Mucosa of descending colon (tissue), 3 donors: ENCODE results near the gene MORN4. TPM values are rescaled to one million over a fixed set of nuclear protein-coding genes. Genes with fewer than 3 reads are reported as not detected.

ENCODE experiments used
- ATAC-seq: fragments of 200-7000 bp; cut with Tn5 transposase; one replicate; pipeline ENCODE4 v1.9.1; 2020; ENCODE audit warnings: mild to moderate bottlenecking, moderate library complexity
- DNase-seq, 3 donors: peaks; one replicate each; pipeline ENCODE4 v3.0.0-alpha.2; 2020
- H3K36me3 ChIP-seq: fragments of 200-600 bp; one replicate; pipeline ENCODE4 v1.8.0; 2021; ENCODE audit warnings: low read depth, mild to moderate bottlenecking
- H3K4me1 ChIP-seq: fragments of 200-600 bp; one replicate; pipeline ENCODE4 v1.8.0; 2021; ENCODE audit warnings: low read depth, mild to moderate bottlenecking
- H3K4me3 ChIP-seq: fragments of 200-600 bp; one replicate; pipeline ENCODE4 v1.8.0; 2021; ENCODE audit warnings: mild to moderate bottlenecking
- H3K9me3 ChIP-seq: fragments of 200-600 bp; one replicate; pipeline ENCODE4 v1.8.0; 2021; ENCODE audit warnings: mild to moderate bottlenecking
- intact Hi-C, 2 donors: fragments of 100-400 bp; cut with DNase I in 1 of 2; cut with micrococcal nuclease in 1 of 2; formaldehyde crosslinking; loops; one replicate each; pipeline versions ENCODE4 v1.11.0 to v1.11.1; 2022; cut with DNase I, micrococcal nuclease
- total RNA-seq, 3 donors: library from RNA; stranded (reverse); fragmentation: NEBNext Ultra II Directional in 2 of 3; extraction: Animal tissue kit (Norgen Biotek cat#: 25700) in 2 of 3; gene quantifications; one replicate each; pipeline versions ENCODE4 v1.2.1 to v1.2.4, GENCODE V29; 2021 to 2023
- TF ChIP-seq, protein P1 (sequence below): fragments of 200-600 bp; IDR thresholded peaks from one replicate; pipeline ENCODE4 v1.8.0; 2022; ENCODE audit warnings: antibody characterized with exemption, mild to moderate bottlenecking
- donor health status: DM: no; HTN: no; CAD: no; lungs with moderate emphysema.
- donor health status: DM: no; HTN: no; CAD: no.
- donor health status: DM: no; HTN: yes; CAD: no.

The MORN4 gene
- total RNA-seq, 3 donors from 2014 or later = 1.9 to 2.7 (median 2.6) TPM

DNA sequence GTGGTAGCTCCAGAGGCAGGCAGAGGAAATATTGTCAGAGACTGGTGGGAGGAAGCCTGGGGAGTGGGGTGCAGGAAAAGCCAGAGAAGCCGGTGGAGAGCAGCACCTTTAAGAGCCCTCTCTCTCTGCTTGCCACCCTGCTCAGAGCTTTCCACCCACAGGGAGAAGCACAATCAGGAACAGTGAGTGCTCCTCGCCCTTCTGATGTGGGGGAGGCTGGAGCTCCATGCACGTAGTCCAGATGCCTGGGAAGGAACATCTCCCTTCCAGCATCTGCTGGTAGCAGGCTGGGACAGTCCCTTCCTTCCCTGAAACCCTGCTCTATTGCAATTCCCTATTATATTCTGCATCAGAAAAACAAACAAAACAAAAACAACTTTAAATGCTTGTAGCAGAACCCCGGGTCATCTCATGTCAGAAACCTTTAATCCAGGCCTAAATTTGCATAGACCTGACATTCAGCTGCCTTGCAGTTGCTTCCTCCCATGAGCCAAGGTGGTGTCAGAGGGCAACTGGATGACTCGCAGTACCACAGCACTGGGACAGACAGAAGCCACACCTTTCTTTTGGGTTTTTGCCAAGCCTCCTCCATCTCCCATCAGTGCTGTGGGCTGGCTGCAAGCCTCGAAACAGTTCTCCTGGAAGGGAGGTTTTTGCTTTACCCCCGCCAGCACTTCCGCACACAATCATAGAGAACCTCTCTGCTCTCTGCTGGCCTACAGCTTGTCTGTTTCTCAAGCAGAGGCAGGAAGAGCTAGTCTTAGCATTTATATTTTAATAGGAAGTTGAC is 40.6 kb upstream of the MORN4 start:
- TF ChIP-seq, protein P1, sequence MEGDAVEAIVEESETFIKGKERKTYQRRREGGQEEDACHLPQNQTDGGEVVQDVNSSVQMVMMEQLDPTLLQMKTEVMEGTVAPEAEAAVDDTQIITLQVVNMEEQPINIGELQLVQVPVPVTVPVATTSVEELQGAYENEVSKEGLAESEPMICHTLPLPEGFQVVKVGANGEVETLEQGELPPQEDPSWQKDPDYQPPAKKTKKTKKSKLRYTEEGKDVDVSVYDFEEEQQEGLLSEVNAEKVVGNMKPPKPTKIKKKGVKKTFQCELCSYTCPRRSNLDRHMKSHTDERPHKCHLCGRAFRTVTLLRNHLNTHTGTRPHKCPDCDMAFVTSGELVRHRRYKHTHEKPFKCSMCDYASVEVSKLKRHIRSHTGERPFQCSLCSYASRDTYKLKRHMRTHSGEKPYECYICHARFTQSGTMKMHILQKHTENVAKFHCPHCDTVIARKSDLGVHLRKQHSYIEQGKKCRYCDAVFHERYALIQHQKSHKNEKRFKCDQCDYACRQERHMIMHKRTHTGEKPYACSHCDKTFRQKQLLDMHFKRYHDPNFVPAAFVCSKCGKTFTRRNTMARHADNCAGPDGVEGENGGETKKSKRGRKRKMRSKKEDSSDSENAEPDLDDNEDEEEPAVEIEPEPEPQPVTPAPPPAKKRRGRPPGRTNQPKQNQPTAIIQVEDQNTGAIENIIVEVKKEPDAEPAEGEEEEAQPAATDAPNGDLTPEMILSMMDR = no peak
- H3K4me3 ChIP-seq = no peak overlapping the region
- intact Hi-C loops = no loop called here
- DNase-seq = no peak
- no peaks in the 10 kb centered on the region for H3K4me1 ChIP-seq
- no peaks in the 10 kb centered on the region for H3K9me3 ChIP-seq
- H3K36me3 ChIP-seq = no peaks in the 10 kb centered on the region
- ATAC-seq = peak; percentile 15

DNA sequence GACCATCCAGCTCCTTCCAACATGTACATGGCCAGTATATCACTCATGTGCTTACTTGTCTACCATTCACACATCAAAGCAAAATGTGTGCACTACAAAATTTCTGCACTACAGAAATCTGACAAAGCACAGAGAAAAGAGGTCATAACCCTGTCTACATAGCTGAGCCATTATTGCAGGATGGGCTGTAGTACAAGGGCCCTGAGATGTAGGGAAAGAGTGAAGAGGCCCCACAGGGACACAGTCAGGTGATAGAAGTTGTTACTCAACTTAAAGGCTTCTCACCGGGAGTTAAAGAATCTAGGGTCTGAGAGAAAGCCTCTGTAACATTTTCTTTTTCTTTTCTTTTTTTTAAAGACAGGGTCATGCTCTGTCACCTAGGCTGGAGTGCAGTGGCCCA is 36.3 kb upstream of the MORN4 start:
- DNase-seq (no peak), ATAC-seq (no peak)
- intact Hi-C loops = no loop called here
- H3K4me1 ChIP-seq = no peaks in the 10 kb centered on the region
- H3K36me3 ChIP-seq = no peaks in the 10 kb centered on the region
- no peak overlapping the region for H3K4me3 ChIP-seq
- no peaks in the 10 kb centered on the region for H3K9me3 ChIP-seq
- TF ChIP-seq, protein P1 = no peak

DNA sequence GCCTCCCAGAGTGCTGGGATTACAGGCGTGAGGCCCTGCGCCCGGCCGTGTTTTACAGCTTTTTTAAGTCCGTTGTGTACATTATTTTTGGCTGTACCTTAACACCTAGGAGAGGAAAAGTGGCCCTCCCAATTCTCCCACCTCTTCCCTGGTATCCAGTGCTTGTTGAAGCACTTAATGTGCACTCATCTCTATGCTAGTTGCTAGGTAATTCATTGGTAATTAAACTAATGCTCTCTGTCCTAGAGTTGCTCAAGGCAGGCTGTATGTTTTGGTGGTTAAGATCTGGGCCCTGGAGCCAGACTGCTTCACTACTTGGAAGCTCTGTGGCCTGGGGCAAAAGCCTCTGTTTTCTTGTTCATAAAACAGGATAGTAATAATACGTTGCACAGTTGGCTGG is 34.2 kb upstream of the MORN4 start:
- intact Hi-C loops = no loop called here
- Histone ChIP-seq H3K36me3 (no peaks in the 10 kb centered on the region), H3K4me1 (no peaks in the 10 kb centered on the region), H3K9me3 (no peaks in the 10 kb centered on the region), H3K4me3 (no peak overlapping the region)
- ATAC-seq (no peak), DNase-seq (no peak)
- TF ChIP-seq, protein P1 = no peak

DNA sequence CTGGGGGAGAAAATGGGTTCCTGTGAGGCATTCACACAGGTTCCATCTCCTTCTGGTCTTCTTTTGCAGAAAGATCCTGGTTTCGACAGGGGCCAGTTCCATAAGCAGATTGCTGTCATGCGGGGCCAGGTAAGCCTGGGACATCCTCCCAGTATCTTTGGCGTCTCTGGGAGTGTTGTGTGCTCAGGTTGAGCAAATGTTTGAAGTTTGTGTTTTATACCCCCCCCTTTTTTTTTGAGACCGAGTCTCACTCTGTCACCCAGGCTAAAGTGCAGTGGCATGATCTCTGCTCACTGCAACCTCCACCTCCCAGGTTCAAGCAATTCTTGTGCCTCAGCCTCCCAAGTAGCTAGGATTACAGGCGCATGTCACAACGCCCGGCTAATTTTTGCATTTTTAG is 33.7 kb upstream of the MORN4 start:
- Histone ChIP-seq H3K36me3 (no peaks in the 10 kb centered on the region), H3K4me3 (no peak overlapping the region), H3K4me1 (no peaks in the 10 kb centered on the region), H3K9me3 (no peaks in the 10 kb centered on the region)
- ATAC-seq (no peak), DNase-seq (no peak)
- intact Hi-C loops = no loop called here
- TF ChIP-seq, protein P1 = no peak

DNA sequence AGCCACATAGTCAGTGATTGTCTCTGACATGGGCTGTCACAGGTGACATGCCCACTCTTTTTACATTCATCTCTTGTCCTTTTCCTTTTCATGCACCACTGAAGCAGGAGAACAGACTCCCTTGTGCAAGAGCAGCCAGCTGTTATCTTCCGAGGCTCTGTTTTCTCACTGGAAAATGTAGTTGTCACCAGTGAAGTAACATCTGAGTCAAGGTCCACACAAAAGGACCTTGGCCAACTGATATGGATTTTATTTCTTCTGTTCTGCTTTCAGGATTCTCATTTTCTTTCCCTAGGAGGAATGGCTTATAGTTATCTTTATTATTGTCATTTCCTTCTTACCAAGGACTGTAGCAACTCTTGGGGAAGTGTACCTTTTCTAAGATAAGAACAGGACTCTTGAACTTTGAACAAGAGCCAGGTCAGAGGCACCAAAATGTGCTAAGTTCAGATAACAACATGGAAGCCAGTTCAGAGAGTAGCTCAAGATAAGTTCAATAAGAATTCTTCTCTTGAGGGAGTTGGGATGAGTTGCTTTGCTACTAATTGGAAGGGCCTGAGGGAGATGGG is 31.1 kb upstream of the MORN4 start:
- Histone ChIP-seq H3K4me1 (no peaks in the 10 kb centered on the region), H3K9me3 (no peaks in the 10 kb centered on the region), H3K4me3 (no peak overlapping the region), H3K36me3 (no peaks in the 10 kb centered on the region)
- peak; percentile 93 for ATAC-seq
- DNase-seq = peak in 1 of 3 donors; percentile 51
- TF ChIP-seq, protein P1 = no peak
- intact Hi-C loops = no loop called here
